ENCODE data around the gene FAM219A.

DNA sequence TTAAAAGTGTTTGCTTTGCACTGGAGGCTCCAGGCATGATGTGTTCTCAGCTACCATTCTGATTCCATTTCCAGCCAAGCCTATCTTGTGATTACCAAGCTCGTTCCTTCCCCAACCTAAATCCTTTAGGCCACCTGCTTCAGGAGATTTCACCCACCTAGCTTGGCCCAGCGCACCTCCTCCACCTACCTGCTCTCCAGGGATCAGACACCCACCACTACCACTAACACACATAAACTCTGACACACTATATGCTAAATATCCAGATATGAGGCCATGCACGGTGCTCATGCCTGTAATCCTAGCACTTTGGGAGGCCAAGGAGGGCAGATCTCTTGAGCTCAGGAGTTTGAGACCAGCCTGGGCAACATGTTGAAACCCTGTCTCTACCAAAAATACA is 84.0 kb downstream of the FAM219A start:
- TF ChIP-seq, protein P1, sequence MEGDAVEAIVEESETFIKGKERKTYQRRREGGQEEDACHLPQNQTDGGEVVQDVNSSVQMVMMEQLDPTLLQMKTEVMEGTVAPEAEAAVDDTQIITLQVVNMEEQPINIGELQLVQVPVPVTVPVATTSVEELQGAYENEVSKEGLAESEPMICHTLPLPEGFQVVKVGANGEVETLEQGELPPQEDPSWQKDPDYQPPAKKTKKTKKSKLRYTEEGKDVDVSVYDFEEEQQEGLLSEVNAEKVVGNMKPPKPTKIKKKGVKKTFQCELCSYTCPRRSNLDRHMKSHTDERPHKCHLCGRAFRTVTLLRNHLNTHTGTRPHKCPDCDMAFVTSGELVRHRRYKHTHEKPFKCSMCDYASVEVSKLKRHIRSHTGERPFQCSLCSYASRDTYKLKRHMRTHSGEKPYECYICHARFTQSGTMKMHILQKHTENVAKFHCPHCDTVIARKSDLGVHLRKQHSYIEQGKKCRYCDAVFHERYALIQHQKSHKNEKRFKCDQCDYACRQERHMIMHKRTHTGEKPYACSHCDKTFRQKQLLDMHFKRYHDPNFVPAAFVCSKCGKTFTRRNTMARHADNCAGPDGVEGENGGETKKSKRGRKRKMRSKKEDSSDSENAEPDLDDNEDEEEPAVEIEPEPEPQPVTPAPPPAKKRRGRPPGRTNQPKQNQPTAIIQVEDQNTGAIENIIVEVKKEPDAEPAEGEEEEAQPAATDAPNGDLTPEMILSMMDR (IDR thresholded peaks at IDR 0.05): no peak
- TF ChIP-seq POLR2A (IDR thresholded peaks at IDR 0.05) (no peak), POLR2AphosphoS5 (IDR thresholded peaks at IDR 0.05) (no peak)

Measured in breast epithelium (tissue), 3 donors.